HEK293 (cell line): ENCODE measurements around the gene CDADC1.

Source experiments
- ATF2 ChIP-seq: fragments of 450-650 bp; formaldehyde crosslinking; IDR thresholded peaks from 2 replicates; pipeline ENCODE4 v1.5.1; 2016; ENCODE audit warnings: missing biosample characterization, missing genetic modification characterization, low read depth
- CTCF ChIP-seq: fragments of 450-650 bp; formaldehyde crosslinking; IDR thresholded peaks from 2 replicates; pipeline ENCODE4 v1.5.1; 2016; ENCODE audit warnings: missing biosample characterization, missing genetic modification characterization
- MYNN ChIP-seq: fragments of 450-650 bp; formaldehyde crosslinking; IDR thresholded peaks from 2 replicates; pipeline ENCODE4 v1.5.1; 2016; ENCODE audit warnings: missing biosample characterization, missing genetic modification characterization, borderline replicate concordance
- PATZ1 ChIP-seq: fragments of 450-650 bp; formaldehyde crosslinking; IDR thresholded peaks from 2 replicates; pipeline ENCODE4 v1.5.1; 2016; ENCODE audit warnings: missing biosample characterization, missing genetic modification characterization
- PRDM1 ChIP-seq: fragments of 450-650 bp; formaldehyde crosslinking; IDR thresholded peaks from 2 replicates; pipeline ENCODE4; 2016; ENCODE audit warnings: missing biosample characterization, missing genetic modification characterization
- SETDB1 ChIP-seq: IDR thresholded peaks from one replicate; pipeline ENCODE4 v1.6.1; 2017; ENCODE audit warnings: mild to moderate bottlenecking, low read length, moderate library complexity, mixed read lengths; ENCODE audit not compliant: insufficient read length
- ZFP37 ChIP-seq: fragments of 450-650 bp; formaldehyde crosslinking; IDR thresholded peaks from 2 replicates; pipeline ENCODE4 v1.5.1; 2016; ENCODE audit warnings: missing biosample characterization, missing genetic modification characterization
- ZNF121 ChIP-seq: fragments of 450-650 bp; formaldehyde crosslinking; IDR thresholded peaks from 2 replicates; pipeline ENCODE4 v1.5.1; 2016; ENCODE audit warnings: missing biosample characterization, missing genetic modification characterization
- ZNF155 ChIP-seq: fragments of 450-650 bp; formaldehyde crosslinking; IDR thresholded peaks from 2 replicates; pipeline ENCODE4 v1.5.1; 2016; ENCODE audit warnings: missing biosample characterization, missing genetic modification characterization
- ZNF175 ChIP-seq: fragments of 450-650 bp; formaldehyde crosslinking; IDR thresholded peaks from 2 replicates; pipeline ENCODE4 v1.5.1; 2016; ENCODE audit warnings: missing biosample characterization, missing genetic modification characterization
- ZNF362 ChIP-seq: fragments of 450-650 bp; formaldehyde crosslinking; IDR thresholded peaks from 2 replicates; pipeline ENCODE4 v1.5.1; 2016; ENCODE audit warnings: missing biosample characterization, missing genetic modification characterization
- ZNF366 ChIP-seq: fragments of 450-650 bp; formaldehyde crosslinking; conservative IDR thresholded peaks from 2 replicates; pipeline ENCODE4 v1.5.1; 2016; ENCODE audit warnings: missing biosample characterization, missing genetic modification characterization
- ZNF623 ChIP-seq: fragments of 450-650 bp; formaldehyde crosslinking; IDR thresholded peaks from 2 replicates; pipeline ENCODE4 v1.5.1; 2016; ENCODE audit warnings: missing biosample characterization, missing genetic modification characterization
- ZNF707 ChIP-seq: fragments of 450-650 bp; formaldehyde crosslinking; IDR thresholded peaks from 2 replicates; pipeline ENCODE4 v1.5.1; 2016; ENCODE audit warnings: missing biosample characterization, missing genetic modification characterization

- no peak for TF ChIP-seq ZNF121 (tag by site-specific recombination)
- no peak for TF ChIP-seq ZNF362 (tag by site-specific recombination)
- TF ChIP-seq ZFP37 (tag by site-specific recombination): no peak
- no peak for TF ChIP-seq PATZ1
- no peak for TF ChIP-seq CTCF (tag by site-specific recombination)
- TF ChIP-seq ZNF623 (tag by site-specific recombination): no peak
- no peak for TF ChIP-seq ZNF155 (tag by site-specific recombination)
- no peak for TF ChIP-seq ZNF175
- no peak for TF ChIP-seq ZNF366 (tag by site-specific recombination)
- TF ChIP-seq MYNN (tag by site-specific recombination): no peak
- TF ChIP-seq ZNF707: no peak
- no peak for TF ChIP-seq SETDB1
- TF ChIP-seq PRDM1: no peak
- no peak for TF ChIP-seq ATF2 (tag by site-specific recombination)
These were observed 94.7 kb downstream of the CDADC1 start for GRCh38 chr13:49342454-49342853.
